Measurements from ENCODE around the gene PCSK7.

PCSK7 gene

GRCh38 chr11:117232911-117233409 lies 1.1 kb upstream of the PCSK7 start:
- intact Hi-C loops (cut with DNase I) = loop anchor here (2.0 to 5.0 kb wide), 2 partner anchors 84 to 446 kb away; partner anchors contain the start of genes BACE1 and ZPR1
- peak in 10 of 42 donors; percentile 14 to 51 (median 29) for DNase-seq

GRCh38 chr11:117232092-117232878 lies 412 bp upstream of the PCSK7 start, which contains the start of gene RNF214:
Gene RNF214, plus strand, starts transcription at chr11:117232671. Its CDS starts 1,602 bp downstream, at chr11:117234273.
- peak; percentile 35 to 93 (median 87) for DNase-seq
- intact Hi-C loops (cut with DNase I) = loop anchor here (2.0 to 5.0 kb wide), 2 partner anchors 85 to 445 kb away; partner anchors contain the start of genes BACE1 and ZPR1

GRCh38 chr11:117230999-117231841 lies 653 bp downstream of the PCSK7 start:
- no peak for DNase-seq
- intact Hi-C loops (cut with DNase I) = loop anchor here (5.0 kb wide), 1 partner anchor 444 kb away; the partner anchor contains the start of gene ZPR1

GRCh38 chr11:117230286-117230961 lies 1.4 kb downstream of the PCSK7 start:
- intact Hi-C loops (cut with DNase I) = loop anchor here (5.0 kb wide), 1 partner anchor 443 kb away; the partner anchor contains the start of gene ZPR1
- no peak for DNase-seq

- DNase-seq = no peak
- intact Hi-C loops (cut with DNase I) = loop anchor here (5.0 kb wide), 1 partner anchor 443 kb away; the partner anchor contains the start of gene ZPR1
Observed at GRCh38 chr11:117229931-117230285, 2.0 kb downstream of the PCSK7 start.

- intact Hi-C loops (cut with DNase I) = no loop called here
- DNase-seq = no peak
Observed at GRCh38 chr11:117229411-117229810, 2.5 kb downstream of the PCSK7 start.

GRCh38 chr11:117228091-117228490 lies 3.8 kb downstream of the PCSK7 start:
- intact Hi-C loops (cut with DNase I) = no loop called here

GRCh38 chr11:117226388-117227385 lies 5.2 kb downstream of the PCSK7 start:
- peak in 35 of 42 donors; percentile 17 to 87 (median 63) for DNase-seq
- intact Hi-C loops (cut with DNase I) = loop anchor here (2.0 kb wide), 1 partner anchor 46 kb away; no protein-coding TSS in a partner anchor

More at GRCh38 chr11:117228091-117228490, 3.8 kb downstream of the PCSK7 start:
- no peak for DNase-seq

GRCh38 chr11:117225553-117226170 lies 6.2 kb downstream of the PCSK7 start:
- intact Hi-C loops (cut with DNase I) = loop anchor here (2.0 kb wide), 1 partner anchor 45 kb away; no protein-coding TSS in a partner anchor
- peak in 1 of 42 donors; percentile 6 for DNase-seq

GRCh38 chr11:117223741-117224689 lies 7.9 kb downstream of the PCSK7 start:
- intact Hi-C loops (cut with DNase I) = no loop called here

GRCh38 chr11:117222991-117223740 lies 8.7 kb downstream of the PCSK7 start:
- intact Hi-C loops (cut with DNase I) = no loop called here
- DNase-seq = peak in 26 of 42 donors; percentile 28 to 82 (median 52)

More at GRCh38 chr11:117223741-117224689, 7.9 kb downstream of the PCSK7 start:
- DNase-seq = peak in 1 of 42 donors; percentile 5

GRCh38 chr11:117221775-117222517 lies 9.9 kb downstream of the PCSK7 start:
- peak in 2 of 42 donors; percentile 19 to 29 for DNase-seq

GRCh38 chr11:117220999-117221774 lies 10.7 kb downstream of the PCSK7 start:
- intact Hi-C loops (cut with DNase I) = no loop called here

More at GRCh38 chr11:117221775-117222517, 9.9 kb downstream of the PCSK7 start:
- intact Hi-C loops (cut with DNase I) = no loop called here

More at GRCh38 chr11:117220999-117221774, 10.7 kb downstream of the PCSK7 start:
- peak in 26 of 42 donors; percentile 17 to 70 (median 43) for DNase-seq

All from head of caudate nucleus (tissue), 42 donors.